ENCODE results near the gene CREBL2. TPM values are rescaled to one million over a fixed set of nuclear protein-coding genes. Genes with fewer than 3 reads are reported as not detected.
A peak's percentile ranks its signal among the peaks of the same experiment; 100 is the strongest.
"Not testable (repeated sequence)": the region's sequence is repeated elsewhere in the genome, so short reads cannot be mapped to it uniquely, and the experiment has no call there.

Gene CREBL2
- polyA plus RNA-seq (2013, experiment 1 of 2; ENCODE audit: insufficient read length): 12.9 TPM
- 13.8 TPM for polyA plus RNA-seq (2013, experiment 2 of 2; ENCODE audit: insufficient read length)

GRCh38 chr12:12611512-12612306, at the start of gene CREBL2:
Gene CREBL2, plus strand, starts transcription at chr12:12611876. Its CDS starts 297 bp downstream, at chr12:12612173.
- DNase-seq: peak; percentile 95

GRCh38 chr12:12562016-12562483, 49.6 kb upstream of the CREBL2 start:
- peak; percentile 38 for DNase-seq

- DNase-seq: peak; percentile 96
These were observed 49.0 kb upstream of the CREBL2 start, which contains the start of gene DUSP16 for GRCh38 chr12:12562585-12563261. Gene DUSP16, minus strand, starts transcription at chr12:12562863. Its CDS starts 41,765 bp downstream, at chr12:12521098.

GRCh38 chr12:12563290-12563928, 48.3 kb upstream of the CREBL2 start:
- DNase-seq: peak; percentile 8

GRCh38 chr12:12564911-12565310, 46.8 kb upstream of the CREBL2 start:
- DNase-seq: no peak

- DNase-seq: not testable (repeated sequence)
These were observed 45.7 kb upstream of the CREBL2 start for GRCh38 chr12:12565971-12566370.

GRCh38 chr12:12572659-12573058, 39.0 kb upstream of the CREBL2 start:
- no peak for DNase-seq

- DNase-seq: no peak
These were observed 33.9 kb upstream of the CREBL2 start for GRCh38 chr12:12577786-12578185.

- not testable (repeated sequence) for DNase-seq
These were observed 31.0 kb upstream of the CREBL2 start for GRCh38 chr12:12580716-12581115.

- no peak for DNase-seq
These were observed 29.3 kb upstream of the CREBL2 start for GRCh38 chr12:12582193-12582881.

- DNase-seq: peak; percentile 7
These were observed 28.8 kb upstream of the CREBL2 start for GRCh38 chr12:12582895-12583303.

GRCh38 chr12:12583510-12584178, 28.0 kb upstream of the CREBL2 start:
- no peak for DNase-seq

GRCh38 chr12:12585115-12585863, 26.4 kb upstream of the CREBL2 start:
- DNase-seq: no peak

- no peak for DNase-seq
These were observed 24.6 kb upstream of the CREBL2 start for GRCh38 chr12:12586879-12587675.

- DNase-seq: no peak
These were observed 23.8 kb upstream of the CREBL2 start for GRCh38 chr12:12587878-12588277.

- not testable (repeated sequence) for DNase-seq
These were observed 23.2 kb upstream of the CREBL2 start for GRCh38 chr12:12588436-12588835.

- no peak for DNase-seq
These were observed 20.7 kb upstream of the CREBL2 start for GRCh38 chr12:12590961-12591360.

GRCh38 chr12:12592930-12593329, 18.7 kb upstream of the CREBL2 start:
- peak; percentile 72 for DNase-seq

- not testable (repeated sequence) for DNase-seq
These were observed 15.7 kb upstream of the CREBL2 start for GRCh38 chr12:12595929-12596328.

- DNase-seq: not testable (repeated sequence)
These were observed 15.1 kb upstream of the CREBL2 start for GRCh38 chr12:12596598-12596997.

Measured in fibroblast of skin of back (primary cell).